CD4-positive, alpha-beta T cell (primary cell): ENCODE data around the gene PITRM1. TPM values are rescaled to one million over a fixed set of nuclear protein-coding genes. Genes with fewer than 3 reads are reported as not detected.

Experiments
- ATAC-seq: fragments of 200-7000 bp; cut with Tn5 transposase; one replicate; pipeline ENCODE4 v1.10.0; 2022; ENCODE audit warnings: mild to moderate bottlenecking; ENCODE audit not compliant: poor library complexity
- CTCF ChIA-PET: fragments of 350-600 bp; sonication (Branson Sonifier 250); formaldehyde crosslinking; loops from one replicate; lab custom pipeline; 2021; ENCODE audit warnings: antibody characterized with exemption, inconsistent platforms; lab: Charles Lee
- POLR2A ChIA-PET: fragments of 350-600 bp; sonication (Branson Sonifier 250); formaldehyde crosslinking; loops from one replicate; lab custom pipeline; 2021; ENCODE audit warnings: antibody characterized with exemption, inconsistent platforms; lab: Charles Lee
- DNase-seq, 14 experiments: peaks; one replicate each; pipeline ENCODE4 v3.0.0-alpha.2; 2013 to 2020; ENCODE audit warnings: mixed read lengths in 2 of 14
- H3K27ac ChIP-seq, 2 donors: one replicate each; pipeline versions ENCODE4 v1.5.1 to v1.7.0; 2013; ENCODE audit warnings: low read length in 2 of 2, low read depth in 1 of 2, mild to moderate bottlenecking in 1 of 2
- H3K27me3 ChIP-seq, 2 experiments: 1 replicate in 1 of 2; 2 replicates in 1 of 2; pipeline versions ENCODE4 v1.6.1 to v1.7.0; 2013; ENCODE audit warnings: low read length in 2 of 2, control low read depth in 1 of 2, mild to moderate bottlenecking in 1 of 2, moderate library complexity in 1 of 2; ENCODE audit not compliant: insufficient read depth in 2 of 2, control insufficient read depth in 1 of 2
- H3K36me3 ChIP-seq: one replicate; pipeline ENCODE4 v1.6.1; 2013; ENCODE audit warnings: low read length, control low read depth; ENCODE audit not compliant: insufficient read depth
- H3K4me1 ChIP-seq: one replicate; pipeline ENCODE4 v1.6.1; 2013; ENCODE audit warnings: low read length, control low read depth; ENCODE audit not compliant: insufficient read depth
- H3K4me3 ChIP-seq: one replicate; pipeline ENCODE4 v1.5.1; 2013; ENCODE audit warnings: mild to moderate bottlenecking, low read length, moderate library complexity
- H3K9me3 ChIP-seq, 2 experiments: 1 replicate in 1 of 2; 2 replicates in 1 of 2; pipeline versions ENCODE4 v1.6.1 to v1.7.0; 2013; ENCODE audit warnings: low read length in 2 of 2, mild to moderate bottlenecking in 2 of 2, control low read depth in 1 of 2, moderate library complexity in 1 of 2; ENCODE audit not compliant: control insufficient read depth in 1 of 2, insufficient read depth in 1 of 2
- H3K27ac Mint-ChIP-seq: one replicate; pipeline ENCODE4 v1.8.0; 2020; ENCODE audit warnings: mixed read lengths
- H3K27me3 Mint-ChIP-seq: one replicate; pipeline ENCODE4 v1.8.0; 2021; ENCODE audit warnings: mixed read lengths
- H3K36me3 Mint-ChIP-seq: one replicate; pipeline ENCODE4 v1.8.0; 2021; ENCODE audit warnings: low read depth, mixed read lengths
- H3K4me1 Mint-ChIP-seq: one replicate; pipeline ENCODE4 v1.8.0; 2021; ENCODE audit warnings: low read depth, mixed read lengths
- H3K4me3 Mint-ChIP-seq: one replicate; pipeline ENCODE4 v1.8.0; 2020; ENCODE audit warnings: mild to moderate bottlenecking, mixed read lengths
- H3K9me3 Mint-ChIP-seq: one replicate; pipeline ENCODE4 v1.8.0; 2020; ENCODE audit warnings: mixed read lengths
- intact Hi-C, 2 experiments: fragments of 100-400 bp; cut with DNase I in 1 of 2; cut with micrococcal nuclease in 1 of 2; formaldehyde crosslinking; loops; one replicate each; pipeline versions ENCODE4 v1.15.1 to v1.9.0; 2023 to 2025; cut with DNase I, micrococcal nuclease
- total RNA-seq, 174 experiments: library from RNA in 2 of 174; stranded (reverse) in 2 of 174; gene quantifications; one replicate each; pipeline ENCODE4 v1.2.3 and lab custom pipeline; 2021 to 2026
- TF ChIP-seq, protein P1 (sequence below): fragments of 200-600 bp; IDR thresholded peaks from one replicate; pipeline ENCODE4 v1.8.0; 2022; ENCODE audit warnings: antibody characterized with exemption, mild to moderate bottlenecking

PITRM1 gene
- total RNA-seq, 2 experiments from 2014 or later: 76.7 to 77.8 TPM

DNA sequence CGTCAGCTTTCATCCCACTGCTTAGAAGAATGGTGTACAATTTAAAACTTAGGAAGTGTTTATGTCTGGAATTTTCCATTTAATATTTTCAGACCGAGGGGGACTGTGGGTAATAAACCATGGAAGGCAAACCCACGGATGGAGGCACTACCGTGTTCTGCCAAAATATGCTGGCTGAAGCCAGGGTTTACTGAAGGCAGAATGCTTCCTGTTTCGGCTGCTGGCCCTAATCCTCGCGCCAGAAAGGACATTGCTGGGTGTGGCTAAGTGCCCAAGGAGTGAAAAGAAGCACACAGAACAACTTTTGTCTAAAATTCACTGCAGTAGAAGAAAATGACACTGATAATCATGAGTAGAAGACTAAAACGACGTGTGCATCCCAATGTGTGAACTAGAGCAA is 32.3 kb downstream of the PITRM1 start:
- no peak overlapping the region for H3K27ac Mint-ChIP-seq
- POLR2A ChIA-PET: no interaction called here
- H3K36me3 Mint-ChIP-seq: peaks cover 92% of the 10 kb centered on the region

DNA sequence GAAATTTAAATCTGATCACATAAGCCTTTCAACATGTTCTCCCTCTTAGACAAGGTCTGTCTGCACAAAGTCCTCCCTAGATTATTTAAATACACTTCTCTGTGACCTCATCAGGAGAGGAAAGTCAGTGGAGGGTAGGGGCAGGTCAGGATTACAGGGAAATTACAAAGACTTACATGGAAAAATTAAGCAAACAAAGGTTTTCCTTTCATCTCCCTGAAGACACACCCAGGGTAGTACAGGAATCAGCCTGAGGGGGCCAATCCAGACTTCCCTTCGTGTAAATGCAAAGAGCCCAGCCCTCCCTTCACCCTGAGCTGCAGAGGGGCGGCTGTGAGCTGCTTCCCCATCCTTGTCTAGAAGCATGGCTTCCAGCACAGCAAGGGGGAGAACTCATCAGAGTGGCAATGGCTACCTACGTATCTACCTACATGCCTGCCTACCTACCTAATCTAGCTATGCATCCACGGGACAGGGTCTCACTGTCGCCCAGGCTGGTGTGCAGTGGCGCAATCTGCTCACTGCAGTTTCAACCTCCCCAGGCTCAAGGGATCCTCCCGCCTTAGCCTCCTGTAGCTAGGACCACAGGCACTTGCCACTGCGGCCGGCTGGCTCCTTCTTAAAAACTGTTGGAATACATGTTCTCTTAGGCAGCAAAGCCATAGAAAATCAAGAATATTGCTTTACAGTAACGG is 33.2 kb downstream of the PITRM1 start:
- Mint-ChIP-seq H3K36me3 (peaks cover 94% of the 10 kb centered on the region), H3K4me3 (no peak overlapping the region), H3K27ac (no peak overlapping the region), H3K4me1 (no peaks in the 10 kb centered on the region), H3K27me3 (no peaks in the 10 kb centered on the region), H3K9me3 (no peaks in the 10 kb centered on the region)
- intact Hi-C loops: no loop called here
- ATAC-seq (no peak), DNase-seq (no peak)
- TF ChIP-seq, protein P1, sequence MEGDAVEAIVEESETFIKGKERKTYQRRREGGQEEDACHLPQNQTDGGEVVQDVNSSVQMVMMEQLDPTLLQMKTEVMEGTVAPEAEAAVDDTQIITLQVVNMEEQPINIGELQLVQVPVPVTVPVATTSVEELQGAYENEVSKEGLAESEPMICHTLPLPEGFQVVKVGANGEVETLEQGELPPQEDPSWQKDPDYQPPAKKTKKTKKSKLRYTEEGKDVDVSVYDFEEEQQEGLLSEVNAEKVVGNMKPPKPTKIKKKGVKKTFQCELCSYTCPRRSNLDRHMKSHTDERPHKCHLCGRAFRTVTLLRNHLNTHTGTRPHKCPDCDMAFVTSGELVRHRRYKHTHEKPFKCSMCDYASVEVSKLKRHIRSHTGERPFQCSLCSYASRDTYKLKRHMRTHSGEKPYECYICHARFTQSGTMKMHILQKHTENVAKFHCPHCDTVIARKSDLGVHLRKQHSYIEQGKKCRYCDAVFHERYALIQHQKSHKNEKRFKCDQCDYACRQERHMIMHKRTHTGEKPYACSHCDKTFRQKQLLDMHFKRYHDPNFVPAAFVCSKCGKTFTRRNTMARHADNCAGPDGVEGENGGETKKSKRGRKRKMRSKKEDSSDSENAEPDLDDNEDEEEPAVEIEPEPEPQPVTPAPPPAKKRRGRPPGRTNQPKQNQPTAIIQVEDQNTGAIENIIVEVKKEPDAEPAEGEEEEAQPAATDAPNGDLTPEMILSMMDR: no peak
- no peaks in the 10 kb centered on the region for H3K4me1 ChIP-seq
- CTCF ChIA-PET: no interaction called here
- no peak overlapping the region for H3K4me3 ChIP-seq
- H3K27me3 ChIP-seq: no peaks in the 10 kb centered on the region
- H3K27ac ChIP-seq: no peak overlapping the region
- H3K9me3 ChIP-seq: no peaks in the 10 kb centered on the region
- POLR2A ChIA-PET: no interaction called here
- H3K36me3 ChIP-seq: peaks cover 97% of the 10 kb centered on the region

More for the DNA sequence above, 32.3 kb downstream of the PITRM1 start:
- no peaks in the 10 kb centered on the region for H3K27me3 ChIP-seq
- no peaks in the 10 kb centered on the region for H3K4me1 Mint-ChIP-seq
- TF ChIP-seq, protein P1: no peak
- no peak for DNase-seq
- H3K4me1 ChIP-seq: no peaks in the 10 kb centered on the region
- H3K4me3 Mint-ChIP-seq: no peak overlapping the region
- no peak for ATAC-seq
- no peak overlapping the region for H3K4me3 ChIP-seq
- CTCF ChIA-PET: no interaction called here
- H3K9me3 Mint-ChIP-seq: no peaks in the 10 kb centered on the region
- intact Hi-C loops: no loop called here
- H3K9me3 ChIP-seq: no peaks in the 10 kb centered on the region
- H3K27ac ChIP-seq: no peak overlapping the region
- H3K36me3 ChIP-seq: peaks cover 97% of the 10 kb centered on the region
- no peaks in the 10 kb centered on the region for H3K27me3 Mint-ChIP-seq

DNA sequence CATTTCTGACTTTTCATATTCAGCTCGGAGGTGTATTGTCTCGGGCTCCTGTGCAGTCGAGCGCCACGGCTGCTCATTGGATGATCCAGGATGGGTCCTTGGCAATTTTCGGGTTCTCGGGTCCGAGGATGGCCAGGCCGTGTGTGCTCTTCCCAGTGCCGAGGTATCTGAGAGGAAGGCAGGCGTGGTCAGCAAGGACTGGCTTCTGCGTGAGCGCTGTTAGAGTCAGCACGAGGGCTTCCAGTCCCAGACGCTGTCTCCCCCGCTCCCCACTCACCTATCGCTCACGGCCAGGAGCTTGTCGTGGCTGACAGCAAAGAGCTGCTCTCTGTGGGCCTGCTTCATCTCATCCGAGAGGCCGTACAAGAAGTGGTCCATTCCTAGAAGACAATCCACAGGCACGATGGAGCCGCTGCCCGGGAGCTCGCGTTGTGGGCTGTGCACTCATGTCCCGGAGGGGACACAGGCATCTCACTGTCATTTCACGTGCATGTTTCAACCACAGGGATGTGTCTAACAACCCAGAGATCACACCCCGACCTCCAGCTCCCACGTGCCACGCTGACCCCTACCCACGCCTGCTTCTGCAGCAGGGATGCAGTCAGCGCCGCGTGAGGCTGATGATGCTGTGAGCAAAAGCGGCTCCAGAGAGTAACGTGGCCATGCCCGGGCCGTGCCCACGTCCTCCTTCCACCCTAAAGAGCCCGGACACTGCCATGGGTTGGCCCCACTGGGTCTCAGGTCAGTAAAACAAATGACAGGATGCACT is 34.4 kb downstream of the PITRM1 start:
- POLR2A ChIA-PET: no interaction called here
- Mint-ChIP-seq H3K36me3 (peaks cover 91% of the 10 kb centered on the region), H3K27me3 (no peaks in the 10 kb centered on the region), H3K4me1 (no peaks in the 10 kb centered on the region), H3K27ac (no peak overlapping the region), H3K4me3 (no peak overlapping the region), H3K9me3 (no peaks in the 10 kb centered on the region)
- H3K4me3 ChIP-seq: no peak overlapping the region
- no peaks in the 10 kb centered on the region for H3K27me3 ChIP-seq
- no peak for DNase-seq
- peaks cover 93% of the 10 kb centered on the region for H3K36me3 ChIP-seq
- H3K27ac ChIP-seq: no peak overlapping the region
- H3K4me1 ChIP-seq: no peaks in the 10 kb centered on the region
- H3K9me3 ChIP-seq: no peaks in the 10 kb centered on the region
- TF ChIP-seq, protein P1: no peak
- intact Hi-C loops: no loop called here
- ATAC-seq: no peak
- CTCF ChIA-PET: no interaction called here
